ENCODE measurements around the gene MOCS1.

Gene MOCS1

DNA sequence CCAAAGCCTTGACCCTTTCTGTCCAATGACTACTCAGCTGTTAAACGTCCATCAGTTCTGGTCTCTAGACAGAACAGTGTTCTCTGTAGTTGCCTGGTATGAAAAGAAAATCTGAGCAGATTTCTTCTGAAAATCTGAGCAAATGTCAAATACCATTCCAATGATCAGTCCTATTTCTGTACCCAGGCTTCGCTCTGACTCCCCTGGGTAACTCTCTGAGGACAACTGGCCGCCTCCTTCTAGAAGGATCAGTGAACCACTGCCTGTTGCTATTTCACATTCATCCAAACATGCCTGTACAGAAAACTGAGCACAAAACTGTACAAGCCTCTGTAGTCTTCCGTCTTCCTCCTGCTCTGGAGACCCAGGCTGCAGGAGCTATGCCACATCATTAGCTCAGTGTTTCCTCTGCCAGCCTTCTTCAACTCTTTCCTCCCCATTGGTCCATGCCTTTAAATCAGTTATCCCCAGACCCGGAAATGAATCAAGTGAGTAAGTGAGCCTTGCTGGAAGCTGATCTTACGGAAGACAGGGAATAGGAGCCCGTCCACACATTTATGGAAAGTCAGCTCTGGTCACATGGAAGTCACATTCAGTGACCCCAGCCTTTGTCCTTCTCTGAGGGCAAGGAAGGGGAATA is 78.8 kb downstream of the MOCS1 start:
- Mint-ChIP-seq H3K27me3 (peaks cover 25% of the 10 kb centered on the region), H3K4me1 (no peaks in the 10 kb centered on the region), H3K27ac (no peak overlapping the region), H3K4me3 (no peak overlapping the region), H3K9me3 (no peaks in the 10 kb centered on the region)
- ATAC-seq (no peak), DNase-seq (no peak)
